ENCODE results near the gene BRD4.

- TF ChIP-seq CTCF (IDR thresholded peaks at IDR 0.05) = no peak
- no peak for TF ChIP-seq POLR2A (IDR thresholded peaks at IDR 0.05)
Measured at GRCh38 chr19:15282311-15282705, 50.0 kb downstream of the BRD4 start.

Data from Peyer's patch (tissue), 4 donors.